HL-60 (cell line): ENCODE data around the gene ATP13A5.

Experiments used
- POLR2AphosphoS5 ChIP-seq: IDR thresholded peaks from 2 replicates; pipeline ENCODE4 v1.6.1; 2012; ENCODE audit warnings: low read depth
- REST ChIP-seq: IDR thresholded peaks from 2 replicates; pipeline ENCODE4 v1.6.1; 2012; ENCODE audit warnings: low read depth; ENCODE audit not compliant: insufficient replicate concordance
- TF ChIP-seq, protein P1 (sequence below): IDR thresholded peaks from one replicate; pipeline ENCODE4 v1.5.1; 2011; ENCODE audit warnings: low read length, control low read depth, inconsistent platforms; ENCODE audit not compliant: insufficient read depth

GRCh38 chr3:193346259-193346658 lies 32.3 kb downstream of the ATP13A5 start:
- TF ChIP-seq, protein P1, sequence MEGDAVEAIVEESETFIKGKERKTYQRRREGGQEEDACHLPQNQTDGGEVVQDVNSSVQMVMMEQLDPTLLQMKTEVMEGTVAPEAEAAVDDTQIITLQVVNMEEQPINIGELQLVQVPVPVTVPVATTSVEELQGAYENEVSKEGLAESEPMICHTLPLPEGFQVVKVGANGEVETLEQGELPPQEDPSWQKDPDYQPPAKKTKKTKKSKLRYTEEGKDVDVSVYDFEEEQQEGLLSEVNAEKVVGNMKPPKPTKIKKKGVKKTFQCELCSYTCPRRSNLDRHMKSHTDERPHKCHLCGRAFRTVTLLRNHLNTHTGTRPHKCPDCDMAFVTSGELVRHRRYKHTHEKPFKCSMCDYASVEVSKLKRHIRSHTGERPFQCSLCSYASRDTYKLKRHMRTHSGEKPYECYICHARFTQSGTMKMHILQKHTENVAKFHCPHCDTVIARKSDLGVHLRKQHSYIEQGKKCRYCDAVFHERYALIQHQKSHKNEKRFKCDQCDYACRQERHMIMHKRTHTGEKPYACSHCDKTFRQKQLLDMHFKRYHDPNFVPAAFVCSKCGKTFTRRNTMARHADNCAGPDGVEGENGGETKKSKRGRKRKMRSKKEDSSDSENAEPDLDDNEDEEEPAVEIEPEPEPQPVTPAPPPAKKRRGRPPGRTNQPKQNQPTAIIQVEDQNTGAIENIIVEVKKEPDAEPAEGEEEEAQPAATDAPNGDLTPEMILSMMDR = no peak
- TF ChIP-seq REST (no peak), POLR2AphosphoS5 (no peak)
